ENCODE measurements around the gene CHRNG. TPM values are rescaled to one million over a fixed set of nuclear protein-coding genes. Genes with fewer than 3 reads are reported as not detected.

CHRNG gene
- total and polyA plus RNA-seq, 9 donors: not detected

DNA sequence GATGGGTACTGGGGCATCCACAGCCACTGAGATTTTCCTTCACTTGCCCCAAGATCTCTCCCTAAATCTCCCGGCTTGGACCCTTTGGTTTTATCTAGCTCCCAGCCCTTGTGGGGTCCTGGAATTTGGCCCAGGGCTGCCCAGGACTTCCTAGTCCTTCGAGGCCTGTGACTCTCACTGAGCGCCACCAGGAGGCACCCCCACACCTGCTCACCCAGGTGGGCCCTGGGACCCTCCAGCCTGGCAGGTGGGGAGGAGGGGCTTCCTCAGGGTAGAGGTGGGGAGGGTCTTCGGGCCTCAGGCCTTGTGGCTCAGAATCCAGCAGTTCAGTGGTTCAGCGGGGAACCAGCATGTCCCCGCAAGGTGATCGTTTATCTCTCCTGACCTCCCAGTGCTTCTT lies 31.2 kb upstream of the CHRNG start:
- Histone ChIP-seq H3K27ac (no peak overlapping the region), H3K9me3 (no peaks in the 10 kb centered on the region), H3K4me3 (no peak overlapping the region), H3K27me3 (no peaks in the 10 kb centered on the region), H3K4me1 (ENCODE audit: insufficient read depth) (peaks cover 2% of the 10 kb centered on the region), H3K36me3 (no peaks in the 10 kb centered on the region)
- WGBS, 3 donors: 83 to 89% (median 86%) methylated on average over 7 of the region's 7 CpGs
- intact Hi-C loops (cut with DNase I): no loop called here
- TF ChIP-seq, protein P1, sequence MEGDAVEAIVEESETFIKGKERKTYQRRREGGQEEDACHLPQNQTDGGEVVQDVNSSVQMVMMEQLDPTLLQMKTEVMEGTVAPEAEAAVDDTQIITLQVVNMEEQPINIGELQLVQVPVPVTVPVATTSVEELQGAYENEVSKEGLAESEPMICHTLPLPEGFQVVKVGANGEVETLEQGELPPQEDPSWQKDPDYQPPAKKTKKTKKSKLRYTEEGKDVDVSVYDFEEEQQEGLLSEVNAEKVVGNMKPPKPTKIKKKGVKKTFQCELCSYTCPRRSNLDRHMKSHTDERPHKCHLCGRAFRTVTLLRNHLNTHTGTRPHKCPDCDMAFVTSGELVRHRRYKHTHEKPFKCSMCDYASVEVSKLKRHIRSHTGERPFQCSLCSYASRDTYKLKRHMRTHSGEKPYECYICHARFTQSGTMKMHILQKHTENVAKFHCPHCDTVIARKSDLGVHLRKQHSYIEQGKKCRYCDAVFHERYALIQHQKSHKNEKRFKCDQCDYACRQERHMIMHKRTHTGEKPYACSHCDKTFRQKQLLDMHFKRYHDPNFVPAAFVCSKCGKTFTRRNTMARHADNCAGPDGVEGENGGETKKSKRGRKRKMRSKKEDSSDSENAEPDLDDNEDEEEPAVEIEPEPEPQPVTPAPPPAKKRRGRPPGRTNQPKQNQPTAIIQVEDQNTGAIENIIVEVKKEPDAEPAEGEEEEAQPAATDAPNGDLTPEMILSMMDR (IDR thresholded peaks at IDR 0.05): no peak
- DNase-seq: no peak

DNA sequence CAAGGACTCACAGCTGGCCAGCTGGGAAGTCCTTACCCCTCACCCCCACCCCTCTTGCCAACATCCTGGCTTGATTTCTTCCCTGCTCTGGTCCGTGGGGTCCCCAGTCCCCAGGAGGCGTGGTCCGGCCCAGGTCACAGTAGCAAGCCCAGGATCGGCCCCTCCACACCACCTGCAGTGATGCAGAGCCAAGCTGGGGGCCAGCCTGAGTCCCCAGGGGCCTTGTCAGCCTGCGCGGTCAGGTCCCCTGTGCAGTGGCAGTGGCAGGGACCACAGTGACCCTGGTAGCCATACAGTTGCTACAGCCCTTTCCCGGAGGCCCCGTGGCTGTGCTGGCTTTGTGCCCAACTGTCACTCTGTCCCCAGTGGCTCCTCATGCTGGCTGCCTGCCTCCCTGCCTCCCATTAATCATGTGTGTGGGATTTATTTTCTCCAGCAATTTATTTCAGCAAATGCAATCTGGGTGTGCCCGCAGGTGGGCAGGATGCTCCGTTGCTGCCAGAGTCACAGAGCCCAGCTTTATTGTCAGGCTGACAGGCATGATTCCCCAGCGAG lies 28.1 kb upstream of the CHRNG start:
- Histone ChIP-seq H3K27ac (no peak overlapping the region), H3K36me3 (no peaks in the 10 kb centered on the region), H3K4me1 (ENCODE audit: insufficient read depth) (no peaks in the 10 kb centered on the region), H3K4me3 (no peak overlapping the region), H3K9me3 (no peaks in the 10 kb centered on the region), H3K27me3 (no peaks in the 10 kb centered on the region)
- TF ChIP-seq, protein P1 (IDR thresholded peaks at IDR 0.05): no peak
- TF ChIP-seq POLR2A (IDR thresholded peaks at IDR 0.05): no peak
- intact Hi-C loops (cut with DNase I): no loop called here
- 59 to 69% (median 67%) methylated on average over 7 to 11 of the region's 11 CpGs for WGBS, 3 donors
- DNase-seq: no peak

DNA sequence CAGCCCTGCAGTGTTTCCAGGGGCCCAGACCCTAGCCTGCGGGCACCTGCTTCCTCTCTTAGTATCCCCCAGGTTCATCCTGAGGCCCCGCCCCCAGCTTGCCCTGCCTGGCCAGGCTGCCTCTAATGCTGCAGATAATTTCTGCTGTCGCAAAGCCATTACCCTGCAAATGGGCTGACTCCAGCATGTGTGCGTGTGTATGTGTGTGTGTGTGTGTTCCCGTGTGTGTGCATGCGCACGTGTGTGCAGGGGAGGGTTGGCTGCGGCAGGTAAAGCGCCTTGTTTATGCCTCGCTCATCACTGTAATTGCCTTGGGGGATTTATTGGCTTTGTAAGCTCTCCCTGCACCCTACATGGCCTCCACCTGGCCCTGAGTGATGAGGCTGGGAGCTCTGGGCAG lies 26.9 kb upstream of the CHRNG start:
- Histone ChIP-seq H3K27me3 (no peaks in the 10 kb centered on the region), H3K4me1 (ENCODE audit: insufficient read depth) (no peaks in the 10 kb centered on the region), H3K4me3 (no peak overlapping the region), H3K27ac (no peak overlapping the region), H3K36me3 (no peaks in the 10 kb centered on the region), H3K9me3 (no peaks in the 10 kb centered on the region)
- 61 to 63% (median 62%) methylated on average over 10 of the region's 10 CpGs for WGBS, 3 donors
- TF ChIP-seq POLR2A (IDR thresholded peaks at IDR 0.05) (no peak), EP300 (IDR thresholded peaks at IDR 0.05) (no peak)
- intact Hi-C loops (cut with DNase I): no loop called here
- no peak for DNase-seq

DNA sequence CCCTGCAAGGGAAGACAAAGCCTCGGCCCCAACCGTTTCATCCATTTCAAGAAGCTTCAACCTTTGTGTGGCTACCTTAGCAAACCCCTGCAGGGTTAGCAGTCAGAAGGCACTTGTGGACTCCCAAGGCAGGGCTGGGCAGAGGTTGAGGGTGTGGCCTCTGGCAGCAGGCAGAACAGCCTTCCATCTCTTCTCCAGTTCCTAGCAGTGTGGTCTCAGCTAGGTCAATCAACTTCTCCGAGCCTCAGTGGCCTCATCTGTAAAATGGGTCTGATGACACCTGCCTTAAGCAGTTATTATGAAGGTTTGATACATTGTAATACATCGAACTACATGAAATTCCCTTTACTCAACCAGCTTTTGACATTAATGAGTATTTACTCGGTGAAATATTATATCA lies 26.1 kb upstream of the CHRNG start:
- Histone ChIP-seq H3K27me3 (no peaks in the 10 kb centered on the region), H3K27ac (no peak overlapping the region), H3K4me3 (no peak overlapping the region), H3K9me3 (no peaks in the 10 kb centered on the region), H3K4me1 (ENCODE audit: insufficient read depth) (no peaks in the 10 kb centered on the region), H3K36me3 (no peaks in the 10 kb centered on the region)
- WGBS, 3 donors: 67 to 72% (median 71%) methylated on average over 5 of the region's 5 CpGs
- TF ChIP-seq EP300 (IDR thresholded peaks at IDR 0.05) (no peak), POLR2A (IDR thresholded peaks at IDR 0.05) (no peak)
- TF ChIP-seq, protein P1 (IDR thresholded peaks at IDR 0.05): no peak
- DNase-seq: no peak
- intact Hi-C loops (cut with DNase I): no loop called here

DNA sequence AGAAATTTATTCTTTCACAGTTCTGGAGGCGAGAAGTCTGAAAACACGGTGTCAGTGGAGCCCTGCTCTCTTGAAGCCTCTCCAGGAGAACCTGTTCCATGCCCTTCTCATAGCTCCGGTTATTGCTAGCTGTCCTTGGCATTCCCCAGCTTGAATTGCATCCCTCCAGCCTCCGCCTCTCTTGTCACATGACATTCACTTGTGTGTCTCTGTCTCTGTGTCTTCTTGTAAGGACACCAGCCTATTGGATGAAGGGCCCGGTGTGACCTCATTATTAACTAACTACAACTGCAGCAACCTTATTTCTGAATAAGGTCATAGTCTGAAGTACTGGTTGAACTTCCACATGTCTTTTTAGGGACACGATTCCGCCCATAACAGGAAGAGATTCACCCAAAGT lies 23.9 kb upstream of the CHRNG start:
- Histone ChIP-seq H3K27me3 (no peaks in the 10 kb centered on the region), H3K4me3 (no peak overlapping the region), H3K4me1 (ENCODE audit: insufficient read depth) (no peaks in the 10 kb centered on the region), H3K36me3 (no peaks in the 10 kb centered on the region), H3K9me3 (no peaks in the 10 kb centered on the region), H3K27ac (no peak overlapping the region)
- intact Hi-C loops (cut with DNase I): no loop called here
- DNase-seq: no peak
- TF ChIP-seq EP300 (IDR thresholded peaks at IDR 0.05) (no peak), POLR2A (IDR thresholded peaks at IDR 0.05) (no peak)
- TF ChIP-seq, protein P1 (IDR thresholded peaks at IDR 0.05): no peak
- 89 to 92% (median 90%) methylated on average over 7 of the region's 7 CpGs for WGBS, 3 donors

All from ovary (tissue), 9 donors.